WTC11 (cell line): ENCODE measurements around the gene RPRD1A. TPM values are rescaled to one million over a fixed set of nuclear protein-coding genes. Genes with fewer than 3 reads are reported as not detected.

Source experiments
- ATAC-seq: fragments of 200-7000 bp; cut with Tn5 transposase; 2 replicates; pipeline ENCODE4 v1.10.0; 2021; ENCODE audit warnings: mild to moderate bottlenecking, moderate library complexity
- CTCF ChIA-PET: fragments of 300-600 bp; sonication (Branson Sonifier 250); formaldehyde crosslinking; loops from one replicate; lab custom pipeline; 2021; ENCODE audit warnings: antibody characterized with exemption; lab: Charles Lee
- POLR2A ChIA-PET: fragments of 350-600 bp; sonication (Branson Sonifier 250); formaldehyde crosslinking; loops from one replicate; lab custom pipeline; 2021; ENCODE audit warnings: antibody characterized with exemption; lab: Charles Lee
- DNase-seq: peaks from one replicate; pipeline ENCODE4 v3.0.0; 2021; ENCODE audit warnings: low spot score
- H3K27ac Mint-ChIP-seq: 2 replicates; pipeline ENCODE4 v1.8.0; 2021; ENCODE audit warnings: mixed read lengths
- H3K27me3 Mint-ChIP-seq: 2 replicates; pipeline ENCODE4 v1.8.0; 2021; ENCODE audit warnings: low read depth, mild to moderate bottlenecking, moderate library complexity, mixed read lengths
- H3K36me3 Mint-ChIP-seq: 2 replicates; pipeline ENCODE4 v1.8.0; 2021; ENCODE audit warnings: mixed read lengths
- H3K4me1 Mint-ChIP-seq: 2 replicates; pipeline ENCODE4 v1.8.0; 2022; ENCODE audit warnings: mixed read lengths
- H3K4me3 Mint-ChIP-seq: 2 replicates; pipeline ENCODE4 v1.8.0; 2021; ENCODE audit warnings: mild to moderate bottlenecking, moderate library complexity, mixed read lengths
- H3K9me3 Mint-ChIP-seq: 2 replicates; pipeline ENCODE4 v1.8.0; 2021; ENCODE audit warnings: mixed read lengths
- ATF1 ChIP-seq: sonication (generic); formaldehyde crosslinking; IDR thresholded peaks from 2 replicates; pipeline ENCODE4 v1.8.1; 2023; ENCODE audit warnings: mild to moderate bottlenecking, moderate library complexity, missing genetic modification reagents
- ATF2 ChIP-seq: sonication (generic); formaldehyde crosslinking; IDR thresholded peaks from 2 replicates; pipeline ENCODE4 v1.8.1; 2022; ENCODE audit warnings: low read depth, missing genetic modification reagents, borderline replicate concordance
- ATF6 ChIP-seq: sonication (generic); formaldehyde crosslinking; IDR thresholded peaks from 2 replicates; pipeline ENCODE4 v1.8.1; 2023; ENCODE audit warnings: mild to moderate bottlenecking, missing genetic modification reagents
- CREB1 ChIP-seq: sonication (generic); formaldehyde crosslinking; IDR thresholded peaks from 2 replicates; pipeline ENCODE4 v1.8.0; 2023; ENCODE audit warnings: mild to moderate bottlenecking, missing genetic modification reagents
- FOXJ3 ChIP-seq: sonication (generic); formaldehyde crosslinking; IDR thresholded peaks from 2 replicates; pipeline ENCODE4 v1.9.0; 2021; ENCODE audit warnings: missing genetic modification reagents, mild to moderate bottlenecking, borderline replicate concordance
- HMGXB4 ChIP-seq: sonication (generic); formaldehyde crosslinking; IDR thresholded peaks from 2 replicates; pipeline ENCODE4 v1.8.1; 2023; ENCODE audit warnings: mild to moderate bottlenecking, moderate library complexity, missing genetic modification reagents
- KAT7 ChIP-seq: sonication (generic); formaldehyde crosslinking; IDR thresholded peaks from 2 replicates; pipeline ENCODE4 v1.8.1; 2023; ENCODE audit warnings: missing genetic modification reagents, mild to moderate bottlenecking, borderline replicate concordance
- MLX ChIP-seq: sonication (generic); formaldehyde crosslinking; IDR thresholded peaks from 2 replicates; pipeline ENCODE4 v1.8.1; 2023; ENCODE audit warnings: mild to moderate bottlenecking, missing genetic modification reagents, moderate library complexity
- PRDM15 ChIP-seq: sonication (generic); formaldehyde crosslinking; IDR thresholded peaks from 2 replicates; pipeline ENCODE4 v1.8.0; 2022; ENCODE audit warnings: missing genetic modification reagents
- RELA ChIP-seq: sonication (generic); formaldehyde crosslinking; IDR thresholded peaks from 2 replicates; pipeline ENCODE4 v1.8.1; 2022; ENCODE audit warnings: missing genetic modification reagents, mild to moderate bottlenecking, borderline replicate concordance
- TP53 ChIP-seq: sonication (generic); formaldehyde crosslinking; IDR thresholded peaks from 2 replicates; pipeline ENCODE4 v1.8.1; 2023; ENCODE audit warnings: mild to moderate bottlenecking, missing genetic modification reagents
- USF1 ChIP-seq: sonication (generic); formaldehyde crosslinking; IDR thresholded peaks from 2 replicates; pipeline ENCODE4 v1.8.0; 2022; ENCODE audit warnings: mild to moderate bottlenecking, missing genetic modification reagents
- ZNF138 ChIP-seq: sonication (generic); formaldehyde crosslinking; conservative IDR thresholded peaks from 2 replicates; pipeline ENCODE4 v1.8.1; 2022; ENCODE audit warnings: mild to moderate bottlenecking, moderate library complexity, missing genetic modification reagents
- ZNF423 ChIP-seq: fragments of 250-450 bp; sonication (Bioruptor Pico); IDR thresholded peaks from 2 replicates; pipeline ENCODE4 v2.1.2; 2022; ENCODE audit warnings: mild to moderate bottlenecking, moderate library complexity
- ZNF425 ChIP-seq: fragments of 250-450 bp; sonication (Bioruptor Pico); conservative IDR thresholded peaks from 2 replicates; pipeline ENCODE4 v1.9.0; 2021; ENCODE audit warnings: mild to moderate bottlenecking
- ZNF512 ChIP-seq: sonication (generic); formaldehyde crosslinking; IDR thresholded peaks from 2 replicates; pipeline ENCODE4 v1.8.1; 2022; ENCODE audit warnings: missing genetic modification reagents, borderline replicate concordance
- total RNA-seq: library from RNA; stranded (reverse); gene quantifications from 3 replicates; pipeline ENCODE4 v1.2.3, GENCODE V29; 2021

RPRD1A gene
- total RNA-seq, 1 experiment from 2014 or later, result 115 TPM

GRCh38 chr18:36089001-36089400 lies 21.6 kb upstream of the RPRD1A start:
- H3K36me3 Mint-ChIP-seq, result no peaks in the 10 kb centered on the region
- TF ChIP-seq ZNF138 (CRISPR knock-in tag) (no peak), USF1 (no peak), TP53 (CRISPR knock-in tag) (no peak), CREB1 (CRISPR knock-in tag) (no peak), HMGXB4 (CRISPR knock-in tag) (no peak), RELA (CRISPR knock-in tag) (no peak)
- no peaks in the 10 kb centered on the region for H3K27me3 Mint-ChIP-seq
- ChIA-PET CTCF (no interaction called here), POLR2A (interaction anchor here (0.7 kb wide), 1 partner anchor 216 kb away, joined by 4 read pairs; no protein-coding TSS in a partner anchor)
- peaks cover 4% of the 10 kb centered on the region; the same call in 1 of the 2 replicates for H3K9me3 Mint-ChIP-seq
- no peaks in the 10 kb centered on the region for H3K4me1 Mint-ChIP-seq
- no peak overlapping the region for H3K27ac Mint-ChIP-seq
- DNase-seq, result no peak
- ATAC-seq, result no peak
- H3K4me3 Mint-ChIP-seq, result no peak overlapping the region

- H3K36me3 Mint-ChIP-seq, result no peaks in the 10 kb centered on the region
- no peaks in the 10 kb centered on the region for H3K4me1 Mint-ChIP-seq
- DNase-seq (no peak), ATAC-seq (no peak)
- POLR2A ChIA-PET, result no interaction called here
- TF ChIP-seq RELA (CRISPR knock-in tag), result no peak
- TF ChIP-seq, all 79 proteins: peak for 0
- H3K4me3 Mint-ChIP-seq, result no peak overlapping the region
- CTCF ChIA-PET, result interaction anchor here (0.6 kb wide), 1 partner anchor 14 kb away, joined by 4 read pairs; no protein-coding TSS in a partner anchor
- peaks cover 4% of the 10 kb centered on the region; the same call in 1 of the 2 replicates for H3K9me3 Mint-ChIP-seq
- no peaks in the 10 kb centered on the region for H3K27me3 Mint-ChIP-seq
- H3K27ac Mint-ChIP-seq, result no peak overlapping the region
These were observed 20.9 kb upstream of the RPRD1A start for GRCh38 chr18:36088256-36088655.

- ChIA-PET CTCF (interaction anchor here (0.5 to 2.0 kb wide), 3 partner anchors 10 to 199 kb away, joined by 4 to 10 read pairs (median 6); no protein-coding TSS in a partner anchor), POLR2A (interaction anchor here (1.0 kb wide), 1 partner anchor 114 kb away, joined by 3 read pairs; the partner anchor contains the start of gene RMP24)
- peaks cover 18% of the 10 kb centered on the region for H3K9me3 Mint-ChIP-seq
- ATAC-seq (no peak), DNase-seq (no peak)
- H3K4me1 Mint-ChIP-seq, result no peaks in the 10 kb centered on the region
- no peak overlapping the region for H3K4me3 Mint-ChIP-seq
- no peaks in the 10 kb centered on the region for H3K27me3 Mint-ChIP-seq
- H3K27ac Mint-ChIP-seq, result no peak overlapping the region
- peaks cover 4% of the 10 kb centered on the region for H3K36me3 Mint-ChIP-seq
- TF ChIP-seq ZNF512 (CRISPR knock-in tag) (no peak), MLX (CRISPR knock-in tag) (no peak), FOXJ3 (no peak), ATF1 (no peak), ATF6 (no peak), KAT7 (CRISPR knock-in tag) (no peak), TP53 (CRISPR knock-in tag) (no peak), ATF2 (CRISPR knock-in tag) (no peak), ZNF425 (CRISPR knock-in tag) (no peak), ZNF423 (no peak), PRDM15 (CRISPR knock-in tag) (no peak)
These were observed 18.8 kb upstream of the RPRD1A start for GRCh38 chr18:36086186-36086585.
